Glutamatergic neuron (in vitro differentiated cells): Measurements from ENCODE around the gene TLE7. TPM values are rescaled to one million over a fixed set of nuclear protein-coding genes. Genes with fewer than 3 reads are reported as not detected.

ENCODE experiments used
- DNase-seq: peaks from one replicate; pipeline ENCODE4 v3.0.0; 2022
- H3K27ac Mint-ChIP-seq: one replicate; pipeline ENCODE4 v1.8.0; 2020; ENCODE audit warnings: mild to moderate bottlenecking, mixed read lengths, inconsistent platforms; ENCODE audit not compliant: unreplicated experiment
- H3K27me3 Mint-ChIP-seq: one replicate; pipeline ENCODE4 v1.8.0; 2020; ENCODE audit warnings: mild to moderate bottlenecking, moderate library complexity, mixed read lengths, inconsistent platforms; ENCODE audit not compliant: unreplicated experiment
- H3K36me3 Mint-ChIP-seq: one replicate; pipeline ENCODE4 v1.8.0; 2020; ENCODE audit warnings: mild to moderate bottlenecking, mixed read lengths, inconsistent platforms; ENCODE audit not compliant: unreplicated experiment
- H3K4me1 Mint-ChIP-seq: one replicate; pipeline ENCODE4 v1.8.0; 2020; ENCODE audit warnings: mild to moderate bottlenecking, low read depth, mixed read lengths, inconsistent platforms; ENCODE audit not compliant: unreplicated experiment
- H3K4me3 Mint-ChIP-seq: one replicate; pipeline ENCODE4 v1.8.0; 2020; ENCODE audit warnings: mild to moderate bottlenecking, mixed read lengths, inconsistent platforms; ENCODE audit not compliant: unreplicated experiment
- H3K9me3 Mint-ChIP-seq: one replicate; pipeline ENCODE4 v1.8.0; 2020; ENCODE audit warnings: mild to moderate bottlenecking, moderate library complexity, mixed read lengths, inconsistent platforms; ENCODE audit not compliant: unreplicated experiment
- CTCF ChIP-seq: fragments of 200-600 bp; sonication (generic); IDR thresholded peaks from one replicate; pipeline ENCODE4 v1.5.0; 2021; ENCODE audit not compliant: partially characterized antibody, unreplicated experiment
- total RNA-seq: library from RNA; stranded (reverse); fragmentation: NEBNext Ultra II Directional; extraction: Animal tissue kit (Norgen Biotek cat#: 25700); gene quantifications from one replicate; pipeline ENCODE4 v1.2.1, GENCODE V29; 2021; ENCODE audit not compliant: unreplicated experiment

Gene TLE7
- total RNA-seq, 1 donor from 2014 or later = not detected

GRCh38 chr16:71473891-71474290 is 32.0 kb upstream of the TLE7 start:
- peaks cover 2% of the 10 kb centered on the region for H3K27me3 Mint-ChIP-seq
- no peak overlapping the region for H3K4me3 Mint-ChIP-seq
- no peak for DNase-seq

DNA sequence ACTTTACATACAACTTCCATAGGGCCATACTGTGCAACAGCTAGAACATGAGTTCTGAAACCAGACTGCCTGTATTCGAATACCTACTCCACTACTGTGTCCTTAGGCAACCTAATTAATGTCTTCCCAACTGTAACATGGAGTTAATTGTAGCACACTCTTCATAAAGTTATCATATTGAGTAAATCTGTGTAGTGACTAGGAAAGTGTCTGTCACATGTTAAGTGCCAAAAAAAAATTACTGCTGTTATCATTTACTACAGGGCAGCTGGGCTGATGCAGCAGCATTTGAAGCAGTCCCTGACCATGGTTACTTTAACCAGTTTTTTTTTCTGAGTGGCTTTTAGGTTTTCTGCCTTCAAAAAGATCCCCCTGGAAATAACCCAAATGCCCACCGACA is 31.1 kb upstream of the TLE7 start:
- Mint-ChIP-seq H3K36me3 (peaks cover 8% of the 10 kb centered on the region), H3K4me1 (no peaks in the 10 kb centered on the region), H3K4me3 (no peak overlapping the region), H3K27me3 (peaks cover 2% of the 10 kb centered on the region), H3K9me3 (no peaks in the 10 kb centered on the region), H3K27ac (no peak overlapping the region)
- DNase-seq = no peak
- TF ChIP-seq CTCF = no peak

More at GRCh38 chr16:71473891-71474290, 32.0 kb upstream of the TLE7 start:
- H3K4me1 Mint-ChIP-seq = no peaks in the 10 kb centered on the region
- peaks cover 8% of the 10 kb centered on the region for H3K36me3 Mint-ChIP-seq
- H3K9me3 Mint-ChIP-seq = no peaks in the 10 kb centered on the region
- H3K27ac Mint-ChIP-seq = no peak overlapping the region
- no peak for TF ChIP-seq CTCF

DNA sequence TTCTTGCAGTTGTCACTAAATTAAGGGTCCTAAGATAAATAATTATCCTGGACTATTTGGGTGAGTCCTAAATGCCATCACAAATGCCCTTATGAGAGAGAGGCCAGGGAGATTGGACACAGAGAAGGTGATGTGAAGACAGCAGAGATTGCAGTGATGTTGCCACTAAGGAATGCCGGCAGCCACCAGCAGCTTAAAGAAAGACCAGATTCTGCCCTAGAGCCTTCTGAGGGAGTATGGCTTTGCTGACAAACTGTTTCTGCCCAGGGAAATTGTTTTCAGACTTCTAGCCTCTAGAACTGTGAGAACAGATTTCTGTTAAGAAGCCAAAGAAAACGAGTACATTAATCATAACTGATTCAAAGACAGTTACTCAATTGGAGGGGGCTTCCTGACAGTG is 30.2 kb upstream of the TLE7 start:
- DNase-seq = no peak
- Mint-ChIP-seq H3K9me3 (no peaks in the 10 kb centered on the region), H3K27me3 (peaks cover 2% of the 10 kb centered on the region)

DNA sequence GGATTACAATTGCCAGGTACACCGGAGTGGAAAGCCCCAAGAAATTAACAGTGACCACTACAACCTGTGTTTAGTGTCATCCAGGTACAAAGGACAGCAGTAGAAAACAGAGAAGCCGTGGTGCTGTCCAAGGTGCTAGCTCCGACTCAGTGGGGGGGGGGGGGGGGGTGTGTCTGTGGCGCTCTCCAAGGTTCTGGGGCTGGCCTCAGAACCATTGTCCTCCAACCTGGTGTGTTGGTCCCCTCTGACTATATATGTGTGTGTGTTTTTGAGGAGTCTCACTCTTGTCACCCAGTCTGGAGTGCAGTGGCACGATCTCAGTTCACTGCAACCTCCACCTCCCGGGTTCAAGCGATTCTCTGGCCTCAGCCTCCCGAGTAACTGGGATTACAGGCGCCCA is 26.0 kb upstream of the TLE7 start:
- Mint-ChIP-seq H3K9me3 (no peaks in the 10 kb centered on the region), H3K4me1 (no peaks in the 10 kb centered on the region), H3K4me3 (no peak overlapping the region), H3K36me3 (no peaks in the 10 kb centered on the region), H3K27ac (no peak overlapping the region), H3K27me3 (peaks cover 2% of the 10 kb centered on the region)
- no peak for TF ChIP-seq CTCF
- no peak for DNase-seq

More for the DNA sequence above, 30.2 kb upstream of the TLE7 start:
- TF ChIP-seq CTCF = no peak
- no peak overlapping the region for H3K4me3 Mint-ChIP-seq
- peaks cover 7% of the 10 kb centered on the region for H3K36me3 Mint-ChIP-seq
- H3K4me1 Mint-ChIP-seq = no peaks in the 10 kb centered on the region
- H3K27ac Mint-ChIP-seq = no peak overlapping the region

- Mint-ChIP-seq H3K4me3 (no peak overlapping the region), H3K9me3 (no peaks in the 10 kb centered on the region), H3K27me3 (no peaks in the 10 kb centered on the region), H3K4me1 (no peaks in the 10 kb centered on the region), H3K27ac (no peak overlapping the region), H3K36me3 (no peaks in the 10 kb centered on the region)
- TF ChIP-seq CTCF = no peak
- DNase-seq = no peak
Observed at GRCh38 chr16:71464231-71464630, 22.4 kb upstream of the TLE7 start.
